ENCODE results near the gene UNC5B.

GRCh38 chr10:71203124-71203523 is 9.2 kb upstream of the UNC5B start:
- no peak for TF ChIP-seq CTCF (conservative IDR thresholded peaks at IDR 0.05 in 1 of 2, IDR thresholded peaks at IDR 0.05 in 1 of 2; ENCODE audit: low read depth in 1 of 2, low read length in 2 of 2)
- TF ChIP-seq EZH2 (IDR thresholded peaks at IDR 0.05; ENCODE audit: low read length, missing control alignments) = no peak

Data from fibroblast of lung (primary cell).